DMS79 treated with DMSO at 0.1 percent for 48 hours (cell line): ENCODE data around the gene IFFO2.
"Not testable (repeated sequence)": the region's sequence is repeated elsewhere in the genome, so short reads cannot be mapped to it uniquely, and the experiment has no call there.

ENCODE experiments used
- DNase-seq: peaks from one replicate; lab custom pipeline; 2025; lab: John Stamatoyannopoulos, UW

IFFO2 gene

GRCh38 chr1:18875107-18875795, 81.2 kb downstream of the IFFO2 start:
- DNase-seq, result peak; percentile 42

DNA sequence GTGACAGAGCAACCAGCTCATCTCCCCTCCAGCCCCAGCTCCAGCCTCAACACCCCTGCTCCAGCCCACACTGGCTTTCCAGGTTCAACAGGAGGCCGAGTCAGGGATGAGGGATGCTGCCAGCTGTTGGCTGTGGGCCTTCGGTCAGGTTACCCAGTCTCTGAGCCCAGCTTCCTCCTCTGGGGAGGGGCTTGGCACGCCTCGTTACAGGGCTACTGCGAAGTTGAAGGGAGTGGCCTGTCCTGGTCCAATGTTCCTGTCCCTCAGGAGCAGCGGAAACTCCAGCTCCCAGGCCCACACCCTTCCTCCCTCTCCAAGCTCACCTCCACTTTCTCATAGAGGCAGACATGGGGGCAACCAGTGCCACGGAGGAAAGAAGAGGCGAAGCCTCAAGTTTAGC, 81.9 kb downstream of the IFFO2 start:
- DNase-seq, result no peak

- no peak for DNase-seq
These were observed 82.4 kb downstream of the IFFO2 start for GRCh38 chr1:18874036-18874435.

GRCh38 chr1:18872071-18872611, 84.3 kb downstream of the IFFO2 start:
- no peak for DNase-seq

- DNase-seq, result no peak
These were observed 84.9 kb downstream of the IFFO2 start for GRCh38 chr1:18871401-18872070.

- DNase-seq, result no peak
These were observed 85.5 kb downstream of the IFFO2 start for GRCh38 chr1:18870957-18871356.

- DNase-seq, result not testable (repeated sequence)
These were observed 85.9 kb downstream of the IFFO2 start for GRCh38 chr1:18870595-18870865.

DNA sequence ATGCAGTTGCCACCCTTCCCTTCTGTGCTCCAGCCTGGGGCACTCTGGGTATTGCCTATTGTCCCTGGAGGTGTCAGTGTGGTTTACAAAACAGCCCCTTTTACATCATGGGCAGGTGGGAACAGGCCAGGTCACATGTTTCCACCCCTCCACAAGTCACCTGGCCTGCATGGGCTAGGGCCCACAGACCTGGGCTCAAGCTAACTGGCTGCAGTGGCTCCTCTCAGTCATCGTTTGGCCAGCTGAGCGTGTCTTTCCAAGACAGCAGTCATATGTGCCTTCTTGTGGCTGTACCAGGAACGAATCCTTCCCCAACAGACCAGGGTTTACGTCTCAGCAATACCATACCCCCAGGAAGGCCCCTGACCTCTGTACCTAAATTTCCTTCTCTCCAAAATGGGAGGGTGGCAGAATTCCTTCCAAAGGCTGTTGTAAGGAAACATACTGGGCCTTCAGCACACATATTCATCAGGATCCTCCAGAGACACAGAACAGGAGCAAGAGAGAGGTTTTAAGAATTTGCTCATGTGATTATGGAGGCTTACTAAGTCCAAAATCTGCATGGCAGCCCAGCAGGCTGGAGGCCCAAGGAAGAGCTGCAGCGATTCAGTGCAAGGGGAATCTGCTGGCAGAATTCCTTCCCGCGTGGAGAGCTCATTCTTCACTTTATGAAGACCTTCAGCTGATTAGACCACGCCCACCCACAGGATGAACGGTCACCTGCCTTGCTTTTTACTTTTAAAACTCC, 86.5 kb downstream of the IFFO2 start:
- DNase-seq, result no peak

GRCh38 chr1:18868801-18869424, 87.6 kb downstream of the IFFO2 start:
- no peak for DNase-seq

GRCh38 chr1:18868354-18868753, 88.1 kb downstream of the IFFO2 start:
- no peak for DNase-seq

DNA sequence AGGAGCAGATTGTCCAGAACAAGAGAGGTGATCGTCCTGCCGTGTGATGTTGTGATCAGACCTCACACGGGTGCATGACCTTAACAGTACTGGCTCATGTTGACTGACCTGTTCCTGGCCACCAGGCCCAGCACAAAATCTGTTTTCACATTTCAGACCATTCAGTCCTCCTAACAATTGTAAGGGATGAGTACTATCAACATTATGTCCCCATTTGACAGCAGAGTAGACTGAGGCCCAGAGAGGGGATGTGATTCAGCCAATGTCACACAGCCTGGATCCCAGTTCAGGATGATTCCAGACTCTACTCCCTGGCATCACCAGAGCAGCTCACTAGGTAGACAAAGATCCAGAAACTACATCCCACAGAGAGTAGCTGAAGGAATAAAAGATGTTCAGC, 89.6 kb downstream of the IFFO2 start:
- DNase-seq, result no peak

DNA sequence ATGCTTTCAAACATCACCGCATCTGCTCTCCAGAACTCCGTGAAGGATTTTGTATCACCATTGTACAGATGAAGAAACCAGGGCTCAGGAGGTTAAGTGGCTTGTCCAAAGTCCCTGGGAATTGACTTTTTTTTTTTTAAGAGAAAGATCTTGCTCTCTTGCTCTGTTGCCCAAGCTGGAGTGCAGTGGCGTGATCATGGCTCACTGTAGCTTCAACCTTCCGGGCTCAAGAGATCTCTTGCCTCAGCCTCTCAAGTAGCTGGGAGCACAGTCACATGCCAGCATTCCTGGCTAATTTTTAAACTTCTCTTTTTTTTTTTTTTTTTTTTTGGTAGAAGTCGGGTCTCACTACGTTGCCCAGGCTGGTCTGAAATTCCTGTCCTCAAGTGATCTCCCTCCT, 90.2 kb downstream of the IFFO2 start:
- no peak for DNase-seq

GRCh38 chr1:18865176-18865575, 91.3 kb downstream of the IFFO2 start:
- DNase-seq, result no peak

- DNase-seq, result no peak
These were observed 94.9 kb downstream of the IFFO2 start for GRCh38 chr1:18861590-18861989.

GRCh38 chr1:18861082-18861481, 95.4 kb downstream of the IFFO2 start:
- no peak for DNase-seq

DNA sequence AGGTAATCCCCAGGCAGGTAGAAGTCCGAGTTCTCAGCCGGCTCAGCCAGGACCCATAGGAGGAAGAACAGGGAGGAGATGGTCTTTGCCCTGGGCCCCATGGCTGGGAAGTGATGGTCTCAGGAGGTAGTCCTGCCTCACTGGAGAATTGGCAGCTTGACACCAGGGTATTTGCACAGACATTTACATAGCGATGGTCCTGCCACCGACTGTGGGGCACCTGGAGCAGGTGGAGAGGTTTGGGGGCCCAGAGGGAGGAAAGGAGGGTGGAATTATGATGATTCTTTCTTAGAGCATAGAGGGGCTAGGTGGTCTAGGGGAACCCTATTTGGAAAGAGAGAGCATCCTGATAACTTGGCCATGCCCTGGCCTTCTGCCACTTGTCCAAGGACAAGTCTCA, 96.9 kb downstream of the IFFO2 start, which contains the start of gene TAS1R2:
Gene TAS1R2, minus strand, starts transcription at position 101 of the 400 bp plus-strand sequence. Its CDS starts 0 bp downstream, at position 101.
- no peak for DNase-seq

GRCh38 chr1:18858070-18858688, 98.3 kb downstream of the IFFO2 start:
- DNase-seq, result no peak

DNA sequence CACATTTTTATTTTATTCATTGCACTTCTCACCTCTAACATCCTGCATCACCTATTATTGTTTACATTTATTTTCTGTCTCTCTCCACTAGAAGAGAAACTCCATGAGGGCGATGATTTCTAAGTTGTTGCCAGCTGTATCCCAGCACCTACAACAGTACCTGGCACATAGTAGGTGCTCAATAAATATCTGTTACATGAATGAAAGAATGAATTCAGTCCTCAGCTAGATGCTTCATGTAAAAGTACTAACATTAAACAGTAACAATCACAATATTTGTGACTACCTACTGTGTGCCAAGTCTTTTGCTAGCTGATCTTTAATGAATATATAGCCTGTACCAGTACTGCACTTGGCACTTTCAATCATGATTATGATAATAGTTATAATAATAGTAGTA, 100.0 kb downstream of the IFFO2 start:
- no peak for DNase-seq

DNA sequence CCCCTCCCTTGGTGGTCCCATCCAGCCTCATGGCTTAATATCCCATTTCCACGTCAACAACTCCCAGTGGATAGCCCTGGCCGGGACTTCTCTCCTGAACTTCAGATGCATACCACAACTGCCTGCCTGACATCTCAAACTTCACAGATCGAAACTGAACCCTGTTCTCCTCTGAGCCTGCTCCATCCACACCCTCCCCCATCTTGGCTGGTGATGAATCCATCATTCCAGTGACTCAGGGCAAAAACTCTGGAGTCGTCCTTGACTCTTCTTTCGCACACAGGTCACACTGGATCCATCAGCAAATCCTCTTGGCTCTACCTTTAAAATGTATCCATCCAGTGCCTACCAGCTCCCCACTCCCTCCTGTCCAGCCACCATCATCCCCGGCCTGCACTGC, 100.9 kb downstream of the IFFO2 start:
- no peak for DNase-seq

DNA sequence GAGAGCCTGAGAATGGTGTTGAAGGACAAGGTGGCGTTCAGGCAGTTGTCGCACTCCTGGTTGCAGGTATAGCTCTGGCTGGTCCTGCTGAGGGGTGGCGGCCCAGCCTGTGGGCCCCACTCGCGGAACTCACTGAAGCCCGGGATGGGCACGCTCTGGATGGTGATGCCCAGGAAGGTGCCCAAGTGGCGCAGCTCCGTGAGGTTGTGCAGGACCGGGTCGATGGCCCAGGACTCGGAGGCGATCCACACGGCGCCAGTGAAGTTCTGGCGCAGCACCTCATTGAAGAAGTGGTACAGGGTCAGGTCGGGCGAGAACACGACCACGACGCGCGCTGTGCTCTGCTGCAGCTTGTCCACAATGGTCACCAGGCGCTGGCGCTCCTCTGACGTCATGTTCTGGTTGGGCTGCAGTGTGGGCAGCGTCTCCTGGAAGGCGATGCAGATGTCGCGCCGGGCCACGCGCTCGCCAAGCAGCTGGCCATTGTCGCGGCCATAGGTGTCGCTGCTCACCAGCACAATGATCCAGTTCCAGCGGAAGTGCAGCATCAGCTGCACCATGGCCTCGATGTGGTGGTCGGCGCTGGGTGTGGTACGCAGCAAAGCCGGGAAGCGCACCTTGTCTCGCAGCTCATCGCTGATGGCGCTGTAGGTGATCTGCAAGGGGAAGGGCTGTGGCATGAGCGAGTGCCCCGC, 102.0 kb downstream of the IFFO2 start:
- DNase-seq, result no peak
